Stimulated activated CD8-positive, alpha-beta memory T cell treated with anti-CD3 and anti-CD28 coated beads, Interleukin-4, amount 100 ng/mL, for 48 hours (primary cell): Measurements from ENCODE around the gene NGRN.

ENCODE experiments used
- DNase-seq: peaks from one replicate; pipeline ENCODE4 v3.0.0-alpha.2; 2020

NGRN gene

DNA sequence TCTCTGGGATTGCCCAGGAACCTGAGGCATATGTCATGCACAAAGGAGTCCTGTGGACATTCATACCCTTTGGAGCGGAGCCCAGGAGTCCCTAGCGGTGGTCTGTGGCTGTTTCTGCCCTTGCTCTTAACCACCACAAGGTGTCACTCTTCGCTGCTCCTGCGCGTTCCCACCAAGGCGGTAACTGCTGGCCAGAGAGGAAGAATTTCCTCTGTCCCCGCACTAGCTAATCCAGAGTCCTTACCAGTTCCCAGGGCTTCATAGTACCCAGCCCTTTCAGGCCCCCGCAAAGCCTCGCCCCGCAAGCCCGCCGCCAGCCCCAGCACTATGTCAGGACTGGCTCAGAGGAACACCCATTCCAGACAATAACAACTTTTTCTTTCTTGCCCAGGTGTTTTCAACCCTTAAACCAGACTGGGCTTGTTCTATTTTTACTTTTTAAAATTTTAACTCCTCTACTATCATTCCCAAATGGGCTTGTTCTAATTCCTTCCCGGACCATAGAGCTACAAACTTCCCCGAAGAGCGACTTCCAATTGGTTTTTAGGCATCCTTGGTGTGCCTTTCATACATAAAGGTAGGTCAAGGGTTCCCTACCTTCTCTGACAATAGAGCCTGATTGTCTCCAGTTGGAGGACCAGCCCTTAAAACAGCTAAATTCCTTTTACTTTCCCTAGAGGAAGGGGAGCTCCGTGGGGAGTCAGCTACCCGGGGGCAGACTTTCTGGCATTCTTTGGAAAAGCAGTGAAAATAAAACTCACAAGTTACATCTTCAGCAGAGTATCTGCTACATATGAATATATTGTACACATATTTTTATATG, 54.8 kb downstream of the NGRN start:
- peak; percentile 74 for DNase-seq

DNA sequence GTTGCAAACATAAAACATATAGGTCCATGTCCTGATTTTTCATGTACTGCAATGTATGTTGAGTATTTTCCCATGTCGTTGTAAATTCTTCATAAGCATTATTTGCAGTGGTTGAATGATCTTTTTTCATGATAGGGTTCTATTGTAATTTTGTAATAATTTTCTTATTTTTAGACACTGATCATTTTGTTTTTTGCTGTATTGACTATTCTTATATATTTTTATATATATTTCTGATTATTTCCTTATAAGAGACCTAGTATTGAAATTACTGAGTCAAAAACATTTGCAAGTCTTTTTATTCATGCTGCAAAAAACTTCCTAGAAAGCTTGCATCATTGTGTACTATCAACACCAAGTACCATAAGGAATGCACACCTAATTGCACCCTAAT, 55.4 kb downstream of the NGRN start:
- DNase-seq = no peak
